ENCODE data around the gene MNT.

MNT gene

DNA sequence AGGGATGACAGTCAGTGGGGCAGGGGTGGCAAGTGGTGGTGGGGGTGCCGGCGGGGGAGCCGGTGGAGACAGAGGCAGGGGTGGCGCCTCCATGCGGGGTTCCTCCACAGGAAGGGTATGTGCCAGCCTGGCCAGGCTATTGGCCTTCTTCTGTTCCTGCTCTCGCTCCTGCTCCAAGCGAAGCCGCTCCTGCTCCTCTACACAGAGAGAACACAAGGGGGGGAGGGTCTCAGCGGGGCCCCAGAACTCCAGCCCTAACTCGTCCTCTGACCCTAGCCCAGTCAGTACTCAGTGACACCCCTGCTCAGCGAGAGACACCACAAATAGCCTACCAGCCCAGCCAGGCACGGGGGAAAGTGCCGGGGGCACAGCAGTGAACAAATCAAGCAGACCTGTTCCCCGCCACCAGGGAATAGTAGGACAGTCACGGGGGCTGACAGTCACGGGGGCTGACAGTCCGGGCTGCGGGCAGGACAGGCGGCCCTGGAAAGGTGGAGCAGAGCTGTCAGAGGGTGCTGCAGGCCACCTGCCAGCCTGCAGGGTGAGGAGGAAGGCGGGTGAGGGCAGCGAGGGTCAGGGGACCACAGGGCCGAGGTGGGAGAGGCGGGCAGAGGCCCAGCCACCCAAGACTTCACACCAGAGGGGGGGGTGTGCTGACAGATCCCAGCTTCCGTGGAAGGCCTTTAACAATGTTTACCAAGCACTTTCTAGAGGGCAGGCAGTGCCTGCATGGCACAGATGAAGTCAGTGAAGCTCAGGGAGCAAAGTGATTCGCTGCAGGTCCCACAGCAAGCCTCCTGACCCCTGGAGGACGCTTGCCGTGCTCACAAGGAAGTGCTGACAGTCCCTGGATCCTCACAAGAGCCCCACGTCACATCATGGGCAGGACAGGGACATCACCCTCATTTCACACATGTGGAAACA, 5.3 kb downstream of the MNT start:
- no peak for DNase-seq (ENCODE audit: low spot score)

DNA sequence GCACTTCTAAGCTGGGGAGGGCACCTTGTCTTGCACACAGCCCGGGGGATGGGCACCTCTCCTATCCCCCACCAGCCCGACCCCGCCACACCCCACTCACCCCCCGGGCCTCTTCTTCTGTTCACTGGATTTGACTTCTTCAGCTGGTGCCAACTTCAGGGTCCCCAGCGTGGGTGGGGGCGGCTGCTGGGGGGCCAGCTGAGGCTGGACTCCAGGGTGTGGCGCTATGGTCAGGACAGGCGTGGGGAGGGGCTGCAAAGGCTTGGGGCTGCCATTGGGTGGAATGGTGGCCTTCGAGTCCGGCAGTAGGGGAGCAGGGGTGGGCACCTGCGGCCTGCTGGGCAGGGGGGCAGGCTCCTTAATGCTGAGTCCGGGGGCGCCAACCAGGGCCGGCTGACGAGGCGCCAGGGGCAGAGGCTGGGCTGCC, 6.1 kb downstream of the MNT start:
- no peak for DNase-seq (ENCODE audit: low spot score)

DNA sequence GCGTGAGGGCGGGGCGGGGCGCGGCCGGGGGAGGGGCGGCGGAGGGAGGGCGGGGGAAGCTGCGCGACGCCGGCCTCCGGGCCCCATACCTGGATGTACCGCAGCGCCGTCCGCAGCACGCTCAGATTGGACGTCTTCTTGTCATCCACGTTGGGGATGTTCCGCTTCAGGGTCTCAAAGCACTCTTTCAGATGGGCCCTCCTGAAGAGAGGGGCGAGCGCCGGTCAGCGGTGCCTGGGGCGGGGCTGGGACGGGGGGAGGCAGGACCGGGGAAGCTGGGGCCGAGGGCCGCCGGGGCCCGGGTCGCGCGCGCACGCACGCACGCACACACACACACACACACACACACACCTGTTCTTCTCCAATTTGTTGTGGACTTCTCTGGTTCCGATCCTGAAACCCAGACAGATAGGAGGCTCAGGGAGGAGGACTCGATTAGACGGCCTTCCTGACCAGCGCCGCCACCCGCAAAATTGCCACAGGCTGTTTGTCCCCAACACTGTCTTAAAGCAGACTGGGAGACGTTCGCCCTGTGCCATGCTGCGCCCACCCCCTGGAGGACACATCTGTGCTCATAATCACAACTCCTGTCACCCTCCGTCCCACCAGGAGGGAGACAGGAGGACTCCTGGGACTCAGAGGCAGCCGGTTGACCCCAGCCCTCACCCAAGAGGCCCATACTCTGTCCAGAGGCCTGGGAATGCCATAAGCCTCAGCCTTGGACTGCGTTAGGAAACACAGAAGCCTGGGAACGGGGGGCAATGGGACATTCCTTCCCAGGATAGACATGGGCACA, 6.7 kb downstream of the MNT start:
- no peak for DNase-seq (ENCODE audit: low spot score)

DNA sequence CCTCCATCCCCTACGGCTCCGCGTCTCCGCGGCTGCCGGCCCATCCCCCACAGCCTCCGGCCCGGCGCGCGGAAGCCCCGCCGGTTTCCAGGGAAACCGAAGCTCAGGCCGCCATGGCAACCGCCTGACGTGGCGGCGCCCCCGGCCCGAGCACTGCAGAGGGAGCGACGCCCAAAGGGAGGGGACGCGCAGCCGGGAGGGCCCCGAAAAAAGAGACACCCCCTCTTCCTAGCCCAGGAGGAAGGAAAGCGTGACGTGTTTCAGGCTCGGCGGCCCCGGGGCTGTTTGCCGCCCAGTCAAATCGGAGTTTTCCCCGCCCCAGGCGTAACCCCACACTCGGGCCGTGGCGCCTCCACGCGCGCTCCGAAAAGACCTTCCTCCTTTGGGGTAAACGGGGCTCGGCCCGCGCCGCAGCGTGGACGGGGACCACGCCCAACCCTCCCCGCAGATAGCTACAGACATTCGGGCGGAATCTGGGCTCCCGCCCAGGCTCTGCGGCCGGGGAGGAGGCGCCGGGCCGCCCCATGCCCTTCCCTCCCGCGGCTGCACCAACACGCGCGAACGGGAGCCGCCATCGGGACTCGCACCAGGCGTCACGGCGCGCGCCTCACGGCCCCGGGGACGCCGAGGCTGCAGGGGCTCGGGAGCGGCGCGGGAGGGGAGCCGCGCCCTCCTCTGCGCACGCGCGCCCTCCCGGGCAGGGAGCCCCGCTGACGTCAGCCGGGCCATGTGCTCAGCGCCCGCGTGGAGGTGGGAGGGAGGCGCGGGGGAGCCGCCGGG, 7.5 kb downstream of the MNT start:
- peak; percentile 88 for DNase-seq (ENCODE audit: low spot score)

DNA sequence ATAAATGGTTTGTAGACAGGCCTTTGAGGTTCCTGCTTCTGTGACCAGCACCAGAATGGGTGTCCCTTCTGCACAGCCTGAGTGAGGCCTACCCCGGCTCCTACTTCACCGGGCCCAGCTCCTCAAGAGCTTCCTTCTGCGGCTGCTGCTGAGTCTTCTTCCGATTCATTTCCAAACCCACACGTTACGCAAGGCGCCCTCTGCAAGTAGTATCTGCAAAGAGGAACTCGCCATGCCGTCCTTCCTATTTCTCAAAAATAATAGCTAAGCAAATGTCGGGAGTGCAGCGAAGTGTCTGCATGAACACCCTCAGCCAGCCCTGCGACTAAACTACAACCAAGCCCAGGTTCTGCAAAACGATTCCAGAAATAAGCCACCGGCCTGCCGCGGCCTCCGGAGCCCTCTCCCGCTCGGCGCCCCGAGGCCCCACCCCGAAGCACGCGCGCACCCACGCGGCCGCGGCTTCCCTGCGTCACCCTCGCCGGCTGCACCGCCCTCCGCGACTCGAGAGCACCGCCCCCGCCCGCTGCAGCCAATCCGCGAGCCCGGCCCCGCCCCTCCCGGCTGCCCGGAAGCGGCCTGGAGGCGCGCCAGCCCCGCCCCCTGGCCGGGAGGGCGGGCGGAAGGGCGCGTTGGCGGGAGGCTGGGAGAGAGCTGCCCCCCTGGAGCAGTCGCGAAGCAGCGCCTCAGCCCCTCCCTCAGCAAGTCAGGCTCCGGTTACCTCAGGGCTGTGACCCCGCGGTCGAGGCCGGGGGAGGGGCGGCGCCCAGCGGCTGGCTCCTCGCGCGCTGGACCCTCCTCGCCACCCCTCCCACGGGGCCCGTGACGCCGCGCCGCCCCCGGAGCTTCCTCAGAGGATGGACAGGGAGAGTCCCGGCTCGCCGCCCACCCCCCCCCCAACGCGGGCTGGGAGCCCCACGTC, 8.3 kb downstream of the MNT start:
- DNase-seq (ENCODE audit: low spot score) = peak; percentile 90

DNA sequence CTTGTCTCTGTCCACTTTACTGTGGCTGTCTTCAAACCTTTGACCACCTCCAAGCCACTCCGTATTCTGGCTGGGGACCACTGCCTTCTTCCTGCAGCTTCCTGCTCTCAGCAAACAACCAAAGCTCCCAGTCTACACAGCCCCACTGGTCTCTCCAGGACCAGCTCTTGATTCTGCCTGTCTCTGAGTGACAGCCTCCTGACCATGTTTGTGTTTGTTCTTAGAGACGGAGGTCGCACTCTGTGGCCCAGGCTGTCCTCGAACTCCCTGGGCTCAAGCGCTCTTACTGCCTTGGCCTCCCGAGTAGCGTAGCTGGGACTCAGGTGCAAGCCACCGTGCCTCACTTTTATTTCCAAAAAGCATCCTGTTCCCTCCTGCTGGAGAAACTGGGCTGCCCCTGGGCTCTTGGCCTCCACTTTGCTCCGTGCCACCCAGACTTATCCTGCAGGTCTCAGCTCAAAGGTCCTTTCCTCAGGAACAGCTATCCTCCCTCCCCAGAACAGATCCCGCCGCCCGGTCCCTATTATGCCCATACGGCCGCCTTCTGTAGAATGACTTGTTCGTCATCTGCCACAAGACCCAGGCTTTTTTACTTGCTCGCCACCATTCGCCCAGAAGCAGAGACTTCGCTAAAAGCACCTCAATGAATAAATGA, 9.1 kb downstream of the MNT start:
- no peak for DNase-seq (ENCODE audit: low spot score)

DNA sequence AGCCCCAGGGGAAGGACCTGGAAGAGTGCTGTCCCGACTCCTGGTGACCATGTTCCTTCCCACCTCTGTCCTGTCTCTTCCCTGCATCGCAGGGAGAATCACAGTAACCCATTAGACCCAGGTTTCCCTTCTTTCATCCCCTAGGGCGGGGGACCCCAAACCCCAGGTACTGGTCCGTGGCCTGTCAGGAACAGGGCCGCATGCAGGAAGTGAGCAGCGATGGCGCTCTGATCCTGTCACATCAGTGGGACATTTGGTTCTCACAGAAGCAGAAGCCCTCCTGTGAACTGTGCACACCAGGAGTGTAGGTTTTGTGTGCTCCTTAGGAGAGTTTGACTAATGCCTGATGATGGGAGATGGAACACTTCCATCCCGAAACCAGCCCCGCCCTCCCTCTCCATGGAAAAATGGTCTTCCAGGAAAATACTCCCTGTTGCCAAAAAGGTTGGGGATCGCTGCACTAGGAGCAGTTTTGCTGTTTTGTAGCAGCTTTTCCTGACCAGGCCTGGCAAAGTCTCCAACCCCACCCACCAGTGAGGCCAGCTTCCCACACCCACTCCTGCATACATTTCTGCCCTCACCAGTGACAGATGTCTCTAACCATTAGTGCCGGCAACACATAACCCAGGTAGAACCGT, 10.5 kb downstream of the MNT start:
- no peak for DNase-seq (ENCODE audit: low spot score)

DNA sequence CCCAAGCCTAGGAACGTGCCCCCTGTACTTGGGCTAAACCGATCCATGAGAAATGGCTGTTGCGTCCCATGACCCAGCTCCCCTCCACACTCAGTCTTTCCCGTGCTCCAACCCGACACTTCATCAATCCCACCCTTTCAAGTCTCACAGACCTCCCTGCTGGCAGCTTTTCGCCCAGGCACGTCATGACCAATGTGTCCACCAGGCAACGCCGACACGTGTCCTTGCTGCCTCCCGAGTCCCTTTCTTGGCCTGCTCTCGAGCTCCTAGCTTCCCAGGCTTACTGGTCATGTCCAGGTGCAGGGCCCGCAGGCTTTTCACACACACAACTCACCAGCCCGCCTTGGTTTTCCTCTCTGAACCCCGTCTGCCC, 12.2 kb downstream of the MNT start:
- DNase-seq (ENCODE audit: low spot score) = no peak

DNA sequence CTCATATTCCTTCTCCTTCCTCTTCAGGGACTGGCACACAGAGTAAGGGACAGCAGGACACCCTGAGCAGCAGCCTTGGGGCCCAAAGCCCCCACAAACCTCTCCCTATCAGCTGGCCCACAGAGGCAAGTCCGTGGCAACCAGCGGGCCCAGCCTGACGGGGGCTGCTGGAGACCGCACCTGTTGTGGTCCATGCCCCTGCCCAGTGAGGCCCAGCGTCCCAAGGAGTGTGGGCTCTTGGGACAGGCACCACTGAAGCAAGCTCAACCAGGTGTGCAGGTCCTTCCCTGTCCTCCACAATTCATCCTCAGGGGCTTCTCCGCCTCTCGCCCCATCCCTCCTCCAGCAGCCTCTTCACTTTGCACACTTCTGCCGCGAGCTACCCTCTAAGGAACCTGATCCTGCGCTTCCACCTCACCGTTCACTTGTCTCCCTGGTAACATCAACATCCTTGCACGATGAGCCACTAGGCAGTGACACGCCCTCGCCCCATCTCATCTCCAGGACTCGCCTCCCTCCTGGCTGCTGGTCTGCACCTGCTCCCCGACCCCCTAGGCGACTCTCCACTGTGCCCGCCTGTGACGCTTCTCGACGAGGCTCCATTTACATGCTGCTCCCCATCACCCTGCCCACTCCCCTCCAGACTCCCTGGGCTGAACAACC, 12.7 kb downstream of the MNT start:
- no peak for DNase-seq (ENCODE audit: low spot score)

DNA sequence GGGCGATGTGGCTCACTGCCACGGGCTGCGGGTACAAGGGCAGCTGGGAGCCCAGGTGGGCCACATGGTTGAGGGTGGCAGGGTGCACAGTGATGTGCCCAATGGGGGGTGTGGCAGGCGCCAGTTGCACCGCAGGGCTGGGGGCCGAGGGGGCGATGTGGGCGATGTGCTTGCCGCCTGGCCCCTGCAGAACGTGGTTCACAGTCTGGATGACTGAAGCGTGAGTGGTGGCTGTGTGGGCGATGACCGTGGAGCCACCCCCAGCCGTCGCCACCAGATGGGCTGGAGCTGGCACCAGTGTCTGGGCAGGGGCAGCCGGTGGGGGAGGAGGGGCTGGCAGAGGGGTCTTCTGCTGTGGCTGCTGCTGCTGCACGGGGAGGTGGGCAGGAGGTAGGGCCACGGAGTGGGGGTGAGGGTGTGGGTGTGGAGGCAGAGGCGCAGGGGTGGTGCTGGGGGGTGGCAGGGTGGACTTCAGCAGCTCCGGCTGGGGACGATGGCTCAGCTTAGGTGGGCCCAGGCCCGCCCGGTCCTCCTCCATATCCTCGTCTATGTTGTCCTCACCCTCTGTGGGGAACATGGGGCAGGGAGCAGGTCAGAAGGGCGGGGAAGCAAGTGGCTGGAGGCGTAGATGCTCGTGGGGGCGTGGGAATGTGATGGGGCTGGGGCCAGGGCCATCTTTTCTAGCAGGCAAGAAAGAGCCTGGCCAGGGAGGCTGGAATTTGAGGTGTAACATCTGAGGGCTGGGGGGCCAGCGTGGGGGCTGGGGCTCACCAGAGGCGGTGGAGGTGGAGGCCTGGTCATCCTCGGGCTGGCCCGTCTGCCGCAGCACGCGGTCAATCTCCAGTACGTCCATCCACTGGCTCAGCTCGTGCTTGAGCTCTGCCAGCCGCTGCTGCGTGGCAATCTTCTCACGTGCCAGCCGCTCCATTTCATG, 13.5 kb downstream of the MNT start:
- DNase-seq (ENCODE audit: low spot score) = no peak

DNA sequence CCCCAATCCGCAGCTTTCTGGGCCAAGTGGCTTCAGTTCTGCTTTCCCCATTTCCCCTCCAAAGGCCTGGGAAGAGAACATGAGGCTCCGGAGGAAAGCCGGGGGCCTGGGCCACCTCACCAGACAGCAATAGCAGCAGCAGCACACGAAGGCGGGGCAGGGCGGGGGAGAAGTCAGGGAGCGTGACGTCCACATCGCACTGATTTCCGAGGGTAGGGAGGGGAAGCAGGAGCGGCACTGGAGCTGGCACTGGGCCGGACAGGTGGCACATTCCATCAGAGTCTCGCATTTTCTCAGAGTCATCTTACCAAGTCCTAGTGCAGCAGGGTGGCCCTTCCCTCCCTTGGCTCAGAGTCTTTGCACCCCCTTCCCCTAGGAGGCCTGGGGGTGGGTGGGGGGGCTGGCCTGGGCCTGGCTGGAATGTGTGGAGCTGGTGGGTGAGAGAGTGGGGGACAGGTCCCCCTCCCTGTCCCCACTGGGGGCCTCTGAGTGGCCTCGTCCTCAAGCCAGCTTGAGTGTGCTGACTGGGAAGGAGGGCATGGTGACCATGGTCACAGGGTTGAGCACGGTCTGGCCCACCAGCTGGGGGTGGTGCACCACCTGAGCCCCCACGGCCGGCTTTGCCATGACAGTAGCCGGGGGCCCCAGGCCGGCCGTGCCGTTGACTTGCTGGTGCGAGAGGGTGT, 14.3 kb downstream of the MNT start:
- no peak for DNase-seq (ENCODE audit: low spot score)

DNA sequence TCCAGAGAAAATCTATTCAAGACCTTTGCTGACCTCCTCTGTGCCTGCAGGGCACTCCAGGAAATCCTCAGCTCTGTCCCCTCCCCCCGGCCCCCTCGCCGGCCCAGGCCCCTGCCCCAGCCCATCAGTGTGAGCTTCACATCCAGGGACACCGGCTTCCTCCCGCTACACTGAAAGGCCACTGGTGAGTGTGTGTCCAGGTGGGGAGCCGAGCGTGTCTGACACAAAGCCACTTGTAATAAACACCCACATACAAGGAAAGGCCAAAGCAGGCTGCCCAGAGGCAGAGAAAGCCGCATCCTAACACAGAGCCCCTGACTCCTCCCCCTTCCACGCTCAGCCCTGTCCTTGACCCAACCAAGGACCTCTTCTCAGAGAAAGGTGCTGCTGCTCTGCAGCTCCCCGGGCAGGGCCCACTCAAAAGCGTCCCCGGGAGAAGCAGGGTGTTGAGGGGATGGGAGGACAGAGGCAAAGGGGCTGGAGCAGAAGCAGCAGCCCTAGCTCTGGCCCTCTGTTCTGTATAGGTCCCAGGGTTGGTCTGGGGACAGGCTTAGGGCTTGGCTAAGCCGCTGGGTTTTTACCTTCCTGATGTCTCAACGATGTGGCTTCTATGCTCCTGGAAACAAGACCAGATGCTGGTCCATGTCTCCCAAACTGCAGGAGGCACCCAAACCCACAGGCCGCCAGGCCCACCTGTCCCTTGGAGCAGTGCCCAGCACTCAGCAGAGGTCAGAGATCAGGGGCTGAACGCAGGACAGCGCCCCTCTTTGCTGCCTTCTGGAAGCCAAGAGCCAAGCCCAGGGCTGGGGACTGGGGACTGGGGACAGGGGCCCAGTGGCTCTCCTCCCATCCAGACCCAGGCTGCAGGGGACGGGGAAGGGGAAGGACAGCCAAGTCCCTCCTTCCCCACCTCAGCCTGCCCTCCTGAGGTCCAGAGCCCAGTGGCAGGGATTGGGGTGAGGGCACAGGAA, 15.3 kb downstream of the MNT start:
- DNase-seq (ENCODE audit: low spot score) = no peak

DNA sequence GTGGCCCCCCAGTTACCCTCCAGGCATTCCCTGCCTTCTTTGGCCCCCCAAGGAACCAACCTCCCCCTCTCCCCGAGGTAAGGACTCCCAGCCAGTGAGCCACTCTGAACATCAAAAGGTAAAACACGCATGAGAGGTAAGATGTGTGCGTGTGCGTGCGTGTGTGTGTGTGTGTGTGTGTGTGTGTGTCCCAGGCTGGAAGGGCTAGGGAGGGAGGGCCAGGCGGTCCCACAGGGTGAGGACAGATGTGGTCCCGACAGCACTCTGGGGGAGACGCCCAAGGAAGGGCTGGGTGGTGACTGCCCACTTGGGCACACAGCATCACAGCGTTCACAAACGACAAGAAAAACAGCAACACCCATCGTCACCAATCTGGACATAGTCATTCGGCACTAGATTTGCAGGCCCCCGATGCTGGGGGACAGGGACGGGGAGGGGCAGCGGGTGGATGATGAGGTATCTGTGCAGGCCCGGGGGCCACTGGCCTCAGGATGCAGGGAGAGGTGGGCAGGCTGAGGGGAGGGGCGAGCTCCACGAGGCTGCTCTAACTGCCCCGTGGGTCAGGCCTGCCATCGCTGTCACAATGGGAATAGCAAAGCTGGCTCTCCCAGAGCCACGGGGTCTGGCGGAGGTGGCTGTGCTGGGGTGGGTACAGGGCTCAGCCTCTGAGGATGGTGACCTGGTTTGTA, 16.3 kb downstream of the MNT start:
- no peak for DNase-seq (ENCODE audit: low spot score)

DNA sequence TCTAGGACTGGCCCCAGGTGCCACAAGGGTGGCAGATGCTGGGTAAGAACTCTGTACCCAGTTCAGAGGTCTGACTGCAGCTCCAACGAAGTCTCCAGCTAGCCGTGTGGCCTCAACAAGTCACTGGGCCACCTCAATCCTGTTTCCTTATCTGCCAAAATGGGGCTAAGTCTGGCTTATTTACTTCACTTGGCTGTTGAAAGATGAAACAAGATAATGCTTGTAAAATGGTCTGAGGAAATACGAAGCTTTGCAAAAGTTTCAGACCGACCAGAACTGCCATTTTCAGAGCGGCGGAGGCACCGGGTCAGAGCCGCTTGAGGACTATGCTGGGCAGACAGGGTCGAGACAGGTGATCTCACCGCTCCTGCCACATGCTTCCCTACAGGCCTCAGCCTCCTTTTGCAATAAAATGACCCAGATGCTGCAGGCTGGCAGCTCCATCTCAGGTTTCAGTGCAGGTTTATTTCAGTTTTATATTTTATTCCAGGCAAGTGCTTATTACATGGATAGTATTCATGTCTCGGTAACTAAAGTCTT, 17.2 kb downstream of the MNT start:
- no peak for DNase-seq (ENCODE audit: low spot score)

DNA sequence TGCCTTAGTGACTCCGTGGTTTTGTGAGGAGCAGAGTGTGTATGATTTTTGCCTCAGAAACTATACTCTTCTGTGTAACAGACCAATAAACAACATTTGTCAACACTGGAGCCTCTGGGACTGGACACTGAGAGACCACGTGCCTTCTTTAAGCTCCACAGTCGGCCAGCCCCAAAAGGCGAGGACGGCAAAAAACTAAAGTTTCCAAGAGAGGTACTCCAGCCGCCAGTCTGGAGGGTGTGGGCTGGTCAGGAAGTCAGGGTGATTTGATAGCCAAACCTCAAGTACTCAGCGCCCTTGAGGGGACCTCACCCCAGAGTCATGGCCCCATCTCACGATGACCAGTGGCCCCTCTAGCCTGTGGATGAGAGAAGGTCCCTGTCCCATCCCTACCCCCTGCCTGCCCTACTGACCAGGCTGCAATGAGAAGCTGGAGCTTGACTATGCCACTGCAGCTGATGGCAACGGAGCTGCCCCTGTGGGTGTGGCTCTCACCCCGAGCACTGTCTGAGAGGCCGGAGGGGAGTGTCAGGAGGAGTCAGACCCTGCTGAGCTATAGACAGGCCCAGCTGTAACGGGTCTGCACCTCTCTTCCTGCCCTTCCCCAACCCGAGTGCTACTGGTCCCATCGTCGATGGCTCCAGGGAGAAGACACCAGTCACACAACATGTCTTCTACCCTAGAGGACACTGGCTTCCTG, 19.8 kb downstream of the MNT start:
- no peak for DNase-seq (ENCODE audit: low spot score)
